SHP77 (cell line): ENCODE measurements around the gene PELI2.

Experiments used
- DNase-seq, 2 experiments: peaks; one replicate each; lab custom pipeline; 2025; lab: John Stamatoyannopoulos, UW

PELI2 gene

DNA sequence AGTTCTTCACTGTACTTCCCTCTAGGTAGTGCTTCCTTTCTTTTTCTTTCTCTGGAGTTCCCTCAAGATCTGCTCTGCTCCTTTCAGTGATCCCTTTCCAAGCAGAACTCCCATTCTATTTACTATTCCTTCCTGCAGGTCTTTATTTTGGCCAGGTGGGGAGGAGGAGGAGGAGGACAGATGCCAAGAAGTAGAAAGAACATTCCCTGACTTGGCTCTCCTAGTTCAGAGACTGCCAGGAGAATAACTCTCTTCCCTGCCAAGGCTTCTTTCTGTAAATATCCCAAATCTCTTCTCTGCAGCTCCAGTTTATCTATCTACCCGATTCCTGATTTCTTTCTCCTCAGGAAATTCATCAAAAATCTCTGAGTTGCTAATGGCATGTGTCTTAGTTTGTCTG is 231.7 kb downstream of the PELI2 start:
- no peak for DNase-seq
